GM23338 (cell line): Measurements from ENCODE around the gene KICS2. TPM values are rescaled to one million over a fixed set of nuclear protein-coding genes. Genes with fewer than 3 reads are reported as not detected.

Experiments used
- ATAC-seq: fragments of 200-7000 bp; cut with Tn5 transposase; 3 replicates; pipeline ENCODE4 v1.9.1; 2020
- DNase-seq: peaks from one replicate; pipeline ENCODE4 v3.0.0-alpha.2; 2015; ENCODE audit warnings: low spot score
- H2AFZ ChIP-seq: fragments of 200-600 bp; sonication (generic); 2 replicates; pipeline ENCODE4 v1.8.0; 2016; ENCODE audit warnings: antibody characterized with exemption, mild to moderate bottlenecking, moderate library complexity
- H3F3A ChIP-seq: fragments of 200-600 bp; sonication (generic); replicated peaks from 2 replicates; pipeline ENCODE4 v1.8.0; 2017; ENCODE audit warnings: antibody characterized with exemption, mixed run types, low read depth
- H3K27ac ChIP-seq: fragments of 200-600 bp; sonication (generic); 2 replicates; pipeline ENCODE4 v1.6.1; 2016; ENCODE audit warnings: low read depth
- H3K27me3 ChIP-seq: fragments of 200-600 bp; sonication (generic); 2 replicates; pipeline ENCODE4 v1.8.0; 2016; ENCODE audit warnings: mild to moderate bottlenecking, mixed run types, moderate library complexity; ENCODE audit not compliant: insufficient read depth
- H3K36me3 ChIP-seq: fragments of 200-600 bp; sonication (generic); 2 replicates; pipeline ENCODE4 v1.8.0; 2016; ENCODE audit warnings: mild to moderate bottlenecking; ENCODE audit not compliant: insufficient read depth
- H3K4me1 ChIP-seq: fragments of 200-600 bp; sonication (generic); 2 replicates; pipeline ENCODE4 v1.8.0; 2016; ENCODE audit warnings: mild to moderate bottlenecking, moderate library complexity; ENCODE audit not compliant: insufficient read depth
- H3K4me2 ChIP-seq: fragments of 200-600 bp; sonication (generic); 2 replicates; pipeline ENCODE4 v1.7.1; 2017; ENCODE audit warnings: mixed run types
- H3K4me3 ChIP-seq: fragments of 200-600 bp; sonication (generic); 2 replicates; pipeline ENCODE4 v1.6.1; 2016; ENCODE audit warnings: mixed run types
- H3K79me2 ChIP-seq: fragments of 200-600 bp; sonication (generic); replicated peaks from 2 replicates; pipeline ENCODE4 v1.8.0; 2017; ENCODE audit warnings: mild to moderate bottlenecking; ENCODE audit not compliant: insufficient read depth
- H3K9me2 ChIP-seq: fragments of 200-600 bp; sonication (generic); 2 replicates; pipeline ENCODE4 v1.8.0; 2017; ENCODE audit not compliant: insufficient read depth
- H4K20me1 ChIP-seq: fragments of 200-600 bp; sonication (generic); replicated peaks from 2 replicates; pipeline ENCODE4 v1.8.0; 2017; ENCODE audit warnings: mild to moderate bottlenecking; ENCODE audit not compliant: insufficient read depth
- H3K27ac Mint-ChIP-seq: 2 replicates; pipeline ENCODE4 v1.8.0; 2020; ENCODE audit warnings: inconsistent platforms, mild to moderate bottlenecking, moderate library complexity, mixed read lengths
- H3K27me3 Mint-ChIP-seq: 3 replicates; pipeline ENCODE4 v1.8.0; 2022; ENCODE audit warnings: low read depth, mild to moderate bottlenecking, moderate library complexity, mixed read lengths, inconsistent platforms; ENCODE audit not compliant: insufficient read depth, poor library complexity
- H3K36me3 Mint-ChIP-seq: 3 replicates; pipeline ENCODE4 v1.8.0; 2021; ENCODE audit warnings: low read depth, mild to moderate bottlenecking, inconsistent platforms, moderate library complexity, mixed read lengths
- H3K4me1 Mint-ChIP-seq: 3 replicates; pipeline ENCODE4 v1.8.0; 2020; ENCODE audit warnings: mild to moderate bottlenecking, inconsistent platforms, mixed read lengths
- H3K4me3 Mint-ChIP-seq: 3 replicates; pipeline ENCODE4 v1.8.0; 2021; ENCODE audit warnings: moderate library complexity, mild to moderate bottlenecking, inconsistent platforms, mixed read lengths
- H3K9me3 Mint-ChIP-seq: 3 replicates; pipeline ENCODE4 v1.8.0; 2020; ENCODE audit warnings: moderate library complexity, mild to moderate bottlenecking, inconsistent platforms, mixed read lengths
- CREB1 ChIP-seq: fragments of 250-450 bp; sonication (Bioruptor Pico); IDR thresholded peaks from 2 replicates; pipeline ENCODE4 v1.5.0; 2020; ENCODE audit warnings: low read depth, mild to moderate bottlenecking, moderate library complexity
- EZH2 ChIP-seq: fragments of 200-600 bp; sonication (generic); IDR thresholded peaks from one replicate; pipeline ENCODE4 v1.8.0; 2017; ENCODE audit warnings: antibody characterized with exemption, mild to moderate bottlenecking, low read depth; ENCODE audit not compliant: unreplicated experiment
- EZH2phosphoT487 ChIP-seq: fragments of 200-600 bp; sonication (generic); IDR thresholded peaks from one replicate; pipeline ENCODE4 v1.8.1; 2018; ENCODE audit warnings: antibody characterized with exemption; ENCODE audit not compliant: unreplicated experiment
- POLR2AphosphoS5 ChIP-seq: IDR thresholded peaks from 2 replicates; pipeline ENCODE4 v1.6.1; 2016; ENCODE audit warnings: antibody characterized with exemption, low read depth
- STAT1 ChIP-seq: IDR thresholded peaks from one replicate; pipeline ENCODE4 v1.6.1; 2016; ENCODE audit warnings: antibody characterized with exemption; ENCODE audit not compliant: unreplicated experiment
- ZNF114 ChIP-seq: fragments of 250-450 bp; sonication (Bioruptor Pico); IDR thresholded peaks from 2 replicates; pipeline ENCODE4 v1.5.0; 2020; ENCODE audit warnings: mild to moderate bottlenecking, moderate library complexity
- ZNF331 ChIP-seq: fragments of 250-450 bp; sonication (Bioruptor Pico); IDR thresholded peaks from 2 replicates; pipeline ENCODE4 v1.5.0; 2020; ENCODE audit warnings: low read depth, mild to moderate bottlenecking, moderate library complexity
- polyA plus RNA-seq: library from polyadenylated mRNA; unstranded; fragments of >200 nt; fragmentation: Nextera tagmentation; extraction: Ambion mirVana; gene quantifications from 2 replicates; pipeline ENCODE4 v1.2.1, GENCODE V29; 2016
- total RNA-seq: library from RNA; depleted of rRNA; stranded (reverse); fragments of >200 nt; shearing (Covaris generic); gene quantifications from 2 replicates; pipeline ENCODE4 v1.2.3, GENCODE V29; 2014
- TF ChIP-seq, protein P1 (sequence below): IDR thresholded peaks from one replicate; pipeline ENCODE4 v1.6.1; 2018; ENCODE audit warnings: antibody characterized with exemption; ENCODE audit not compliant: unreplicated experiment
- TF ChIP-seq, protein P2 (sequence below), 2 experiments: fragments of 200-600 bp in 1 of 2; sonication (generic) in 1 of 2; conservative IDR thresholded peaks; 2 replicates each; pipeline versions ENCODE4 v1.5.1 to v1.6.1; 2016 to 2017; ENCODE audit warnings: antibody characterized with exemption in 2 of 2, low read depth in 2 of 2, mild to moderate bottlenecking in 2 of 2, moderate library complexity in 1 of 2

KICS2 gene
- total and polyA plus RNA-seq, 2 experiments from 2014 or later = 7.6 to 10.5 TPM

DNA sequence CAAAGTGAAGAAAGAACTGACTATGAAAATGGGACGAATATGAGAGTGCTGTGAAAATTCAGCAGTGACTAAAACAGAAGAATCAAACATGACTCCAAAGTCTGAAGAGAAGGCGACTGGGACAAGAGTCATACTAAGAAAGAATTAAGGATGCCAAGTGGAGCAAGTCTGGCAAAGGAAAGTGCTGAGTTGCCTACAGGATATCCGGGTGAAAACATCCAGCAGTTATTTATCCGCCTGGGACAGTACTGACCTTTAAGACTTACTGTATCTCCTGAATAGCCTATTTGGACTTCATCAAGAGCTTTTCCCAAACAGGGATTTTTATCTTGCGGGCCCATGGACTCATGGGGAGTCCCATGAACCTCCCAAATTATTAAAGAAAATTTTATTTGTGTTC lies 41.1 kb downstream of the KICS2 start:
- DNase-seq (no peak), ATAC-seq (no peak)
- Mint-ChIP-seq H3K27ac (no peak overlapping the region), H3K9me3 (no peaks in the 10 kb centered on the region), H3K4me1 (no peaks in the 10 kb centered on the region; the same call in 2 of the 3 replicates), H3K36me3 (no peaks in the 10 kb centered on the region), H3K4me3 (no peak overlapping the region), H3K27me3 (peaks cover 3% of the 10 kb centered on the region)
- Histone ChIP-seq H3K4me2 (no peak overlapping the region), H3K4me3 (no peak overlapping the region), H3K79me2 (no peaks in the 10 kb centered on the region), H4K20me1 (no peaks in the 10 kb centered on the region), H3K9me2 (no peaks in the 10 kb centered on the region), H3K4me1 (no peaks in the 10 kb centered on the region), H3K27me3 (no peaks in the 10 kb centered on the region), H3K36me3 (no peaks in the 10 kb centered on the region), H3F3A (no peaks in the 10 kb centered on the region), H2AFZ (no peak overlapping the region), H3K27ac (no peak overlapping the region)
- TF ChIP-seq, protein P1, sequence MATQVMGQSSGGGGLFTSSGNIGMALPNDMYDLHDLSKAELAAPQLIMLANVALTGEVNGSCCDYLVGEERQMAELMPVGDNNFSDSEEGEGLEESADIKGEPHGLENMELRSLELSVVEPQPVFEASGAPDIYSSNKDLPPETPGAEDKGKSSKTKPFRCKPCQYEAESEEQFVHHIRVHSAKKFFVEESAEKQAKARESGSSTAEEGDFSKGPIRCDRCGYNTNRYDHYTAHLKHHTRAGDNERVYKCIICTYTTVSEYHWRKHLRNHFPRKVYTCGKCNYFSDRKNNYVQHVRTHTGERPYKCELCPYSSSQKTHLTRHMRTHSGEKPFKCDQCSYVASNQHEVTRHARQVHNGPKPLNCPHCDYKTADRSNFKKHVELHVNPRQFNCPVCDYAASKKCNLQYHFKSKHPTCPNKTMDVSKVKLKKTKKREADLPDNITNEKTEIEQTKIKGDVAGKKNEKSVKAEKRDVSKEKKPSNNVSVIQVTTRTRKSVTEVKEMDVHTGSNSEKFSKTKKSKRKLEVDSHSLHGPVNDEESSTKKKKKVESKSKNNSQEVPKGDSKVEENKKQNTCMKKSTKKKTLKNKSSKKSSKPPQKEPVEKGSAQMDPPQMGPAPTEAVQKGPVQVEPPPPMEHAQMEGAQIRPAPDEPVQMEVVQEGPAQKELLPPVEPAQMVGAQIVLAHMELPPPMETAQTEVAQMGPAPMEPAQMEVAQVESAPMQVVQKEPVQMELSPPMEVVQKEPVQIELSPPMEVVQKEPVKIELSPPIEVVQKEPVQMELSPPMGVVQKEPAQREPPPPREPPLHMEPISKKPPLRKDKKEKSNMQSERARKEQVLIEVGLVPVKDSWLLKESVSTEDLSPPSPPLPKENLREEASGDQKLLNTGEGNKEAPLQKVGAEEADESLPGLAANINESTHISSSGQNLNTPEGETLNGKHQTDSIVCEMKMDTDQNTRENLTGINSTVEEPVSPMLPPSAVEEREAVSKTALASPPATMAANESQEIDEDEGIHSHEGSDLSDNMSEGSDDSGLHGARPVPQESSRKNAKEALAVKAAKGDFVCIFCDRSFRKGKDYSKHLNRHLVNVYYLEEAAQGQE = no peak
- TF ChIP-seq, protein P2, sequence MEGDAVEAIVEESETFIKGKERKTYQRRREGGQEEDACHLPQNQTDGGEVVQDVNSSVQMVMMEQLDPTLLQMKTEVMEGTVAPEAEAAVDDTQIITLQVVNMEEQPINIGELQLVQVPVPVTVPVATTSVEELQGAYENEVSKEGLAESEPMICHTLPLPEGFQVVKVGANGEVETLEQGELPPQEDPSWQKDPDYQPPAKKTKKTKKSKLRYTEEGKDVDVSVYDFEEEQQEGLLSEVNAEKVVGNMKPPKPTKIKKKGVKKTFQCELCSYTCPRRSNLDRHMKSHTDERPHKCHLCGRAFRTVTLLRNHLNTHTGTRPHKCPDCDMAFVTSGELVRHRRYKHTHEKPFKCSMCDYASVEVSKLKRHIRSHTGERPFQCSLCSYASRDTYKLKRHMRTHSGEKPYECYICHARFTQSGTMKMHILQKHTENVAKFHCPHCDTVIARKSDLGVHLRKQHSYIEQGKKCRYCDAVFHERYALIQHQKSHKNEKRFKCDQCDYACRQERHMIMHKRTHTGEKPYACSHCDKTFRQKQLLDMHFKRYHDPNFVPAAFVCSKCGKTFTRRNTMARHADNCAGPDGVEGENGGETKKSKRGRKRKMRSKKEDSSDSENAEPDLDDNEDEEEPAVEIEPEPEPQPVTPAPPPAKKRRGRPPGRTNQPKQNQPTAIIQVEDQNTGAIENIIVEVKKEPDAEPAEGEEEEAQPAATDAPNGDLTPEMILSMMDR (conservative IDR thresholded peaks at IDR 0.05; ENCODE audit: low read depth in 2 of 2) = no peak
- no peak for TF ChIP-seq EZH2phosphoT487

DNA sequence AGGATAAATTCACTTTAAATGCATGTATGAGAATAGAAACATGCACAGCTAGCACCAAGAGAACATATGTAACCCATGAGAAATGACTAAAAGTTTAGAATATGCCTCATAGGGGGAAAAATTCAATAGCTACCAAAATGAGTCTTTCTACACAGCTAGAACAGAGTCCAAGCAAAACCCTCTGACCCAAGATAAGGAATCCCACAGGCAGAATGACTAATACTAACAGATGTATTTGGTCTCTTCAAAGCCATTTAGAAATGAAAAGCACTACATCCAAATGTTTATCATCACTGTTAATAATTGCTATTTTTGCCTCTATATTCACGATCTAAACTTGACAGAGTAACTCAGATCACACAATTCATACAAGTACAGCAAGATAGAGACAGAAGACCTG lies 44.0 kb downstream of the KICS2 start:
- no peaks in the 10 kb centered on the region for H3K4me1 ChIP-seq
- H3K27me3 ChIP-seq = no peaks in the 10 kb centered on the region
- ATAC-seq (no peak), DNase-seq (no peak)
- H3K79me2 ChIP-seq = no peaks in the 10 kb centered on the region
- no peaks in the 10 kb centered on the region for H3K36me3 ChIP-seq
- no peak overlapping the region for H2AFZ ChIP-seq
- Mint-ChIP-seq H3K27ac (no peak overlapping the region), H3K36me3 (no peaks in the 10 kb centered on the region), H3K9me3 (no peaks in the 10 kb centered on the region), H3K4me1 (no peaks in the 10 kb centered on the region; the same call in 2 of the 3 replicates), H3K27me3 (peaks cover 3% of the 10 kb centered on the region), H3K4me3 (no peak overlapping the region)
- no peak overlapping the region for H3K4me2 ChIP-seq
- no peak overlapping the region for H3K27ac ChIP-seq
- H3F3A ChIP-seq = no peaks in the 10 kb centered on the region
- H4K20me1 ChIP-seq = no peaks in the 10 kb centered on the region
- H3K4me3 ChIP-seq = no peak overlapping the region
- H3K9me2 ChIP-seq = no peaks in the 10 kb centered on the region
- TF ChIP-seq POLR2AphosphoS5 = no peak
- no peak for TF ChIP-seq EZH2
- TF ChIP-seq, protein P2 (conservative IDR thresholded peaks at IDR 0.05; ENCODE audit: low read depth in 2 of 2) = no peak
- TF ChIP-seq ZNF331 (CRISPR knock-in tag) = no peak
- no peak for TF ChIP-seq ZNF114 (CRISPR knock-in tag)
- TF ChIP-seq STAT1 = no peak
- no peak for TF ChIP-seq CREB1 (CRISPR knock-in tag)
- TF ChIP-seq EZH2phosphoT487 = no peak
